Naive thymus-derived CD4-positive, alpha-beta T cell (primary cell): ENCODE results near the gene HIVEP3. TPM values are rescaled to one million over a fixed set of nuclear protein-coding genes. Genes with fewer than 3 reads are reported as not detected.

Experiments used
- ATAC-seq: fragments of 150-1000 bp; cut with Tn5 transposase; 2 replicates; pipeline ENCODE4 v1.10.0; 2021; ENCODE audit warnings: mild to moderate bottlenecking, moderate library complexity
- CTCF ChIA-PET: fragments of 350-600 bp; sonication (Branson Sonifier 250); formaldehyde crosslinking; loops from one replicate; lab custom pipeline; 2021; ENCODE audit warnings: antibody characterized with exemption; lab: Charles Lee
- POLR2A ChIA-PET: fragments of 350-600 bp; sonication (Branson Sonifier 250); formaldehyde crosslinking; loops from one replicate; lab custom pipeline; 2021; ENCODE audit warnings: antibody characterized with exemption, inconsistent platforms; lab: Charles Lee
- DNase-seq, 9 donors: peaks; one replicate each; pipeline versions ENCODE4 v3.0.0 to v3.0.0-alpha.2; 2020 to 2022; ENCODE audit warnings: mixed read lengths in 1 of 9
- H3K27ac ChIP-seq: one replicate; pipeline ENCODE4 v1.7.0; 2013; ENCODE audit warnings: mild to moderate bottlenecking, low read depth, low read length, moderate library complexity
- H3K27me3 ChIP-seq, 2 donors: one replicate each; pipeline ENCODE4 v1.7.0; 2013; ENCODE audit warnings: low read length in 2 of 2, mild to moderate bottlenecking in 2 of 2, moderate library complexity in 2 of 2; ENCODE audit not compliant: control insufficient read depth in 2 of 2, insufficient read depth in 2 of 2
- H3K36me3 ChIP-seq, 3 experiments: 1 replicate in 2 of 3; 2 replicates in 1 of 3; pipeline ENCODE4 v1.7.0; 2013; ENCODE audit warnings: low read length in 3 of 3, mild to moderate bottlenecking in 3 of 3, moderate library complexity in 1 of 3; ENCODE audit not compliant: insufficient read depth in 3 of 3, control insufficient read depth in 2 of 3
- H3K4me1 ChIP-seq, 2 donors: one replicate each; pipeline ENCODE4 v1.7.0; 2013; ENCODE audit warnings: low read length in 2 of 2, mild to moderate bottlenecking in 2 of 2, moderate library complexity in 1 of 2; ENCODE audit not compliant: control insufficient read depth in 2 of 2, insufficient read depth in 2 of 2
- H3K4me3 ChIP-seq: 2 replicates; pipeline ENCODE4 v1.7.0; 2013; ENCODE audit warnings: mild to moderate bottlenecking, low read length
- H3K9me3 ChIP-seq, 3 experiments: 1 replicate in 2 of 3; 2 replicates in 1 of 3; pipeline ENCODE4 v1.7.0; 2013; ENCODE audit warnings: low read length in 3 of 3; ENCODE audit not compliant: control insufficient read depth in 2 of 3
- H3K27ac Mint-ChIP-seq, 9 donors: one replicate each; pipeline ENCODE4 v1.8.0; 2020 to 2022; ENCODE audit warnings: mixed read lengths in 9 of 9, mild to moderate bottlenecking in 8 of 9, moderate library complexity in 5 of 9, inconsistent platforms in 2 of 9
- H3K27me3 Mint-ChIP-seq, 5 donors: one replicate each; pipeline ENCODE4 v1.8.0; 2021 to 2022; ENCODE audit warnings: mixed read lengths in 5 of 5, mild to moderate bottlenecking in 1 of 5
- H3K36me3 Mint-ChIP-seq, 5 donors: one replicate each; pipeline ENCODE4 v1.8.0; 2020 to 2022; ENCODE audit warnings: mixed read lengths in 5 of 5, mild to moderate bottlenecking in 3 of 5, inconsistent platforms in 1 of 5
- H3K4me1 Mint-ChIP-seq, 7 donors: one replicate each; pipeline ENCODE4 v1.8.0; 2020 to 2022; ENCODE audit warnings: mixed read lengths in 7 of 7, mild to moderate bottlenecking in 3 of 7, inconsistent platforms in 1 of 7
- H3K4me3 Mint-ChIP-seq, 10 donors: one replicate each; pipeline ENCODE4 v1.8.0; 2020 to 2022; ENCODE audit warnings: mild to moderate bottlenecking in 10 of 10, mixed read lengths in 10 of 10, moderate library complexity in 6 of 10, inconsistent platforms in 2 of 10
- H3K9me3 Mint-ChIP-seq, 11 donors: one replicate each; pipeline ENCODE4 v1.8.0; 2020 to 2022; ENCODE audit warnings: mixed read lengths in 11 of 11, mild to moderate bottlenecking in 4 of 11, inconsistent platforms in 1 of 11, moderate library complexity in 1 of 11
- intact Hi-C, 2 donors: fragments of 100-400 bp; cut with micrococcal nuclease; formaldehyde crosslinking; loops; one replicate each; pipeline ENCODE4 v1.15.1; 2023
- polyA plus RNA-seq, 2 donors: library from polyadenylated mRNA; unstranded; fragments of 300-500 nt; fragmentation: Illumina TruSeq; gene quantifications; one replicate each; pipeline ENCODE4 v1.2.3, GENCODE V29; 2021
- total RNA-seq, 6 experiments: library from RNA in 5 of 6; stranded (reverse) in 5 of 6; gene quantifications; 1 replicate in 5 of 6; 2 replicates in 1 of 6; pipeline ENCODE4 v1.2.3 and lab custom pipeline; 2021 to 2026

HIVEP3 gene
- total and polyA plus RNA-seq, 7 experiments from 2014 or later = 4.3 to 19.1 (median 7.0) TPM

GRCh38 chr1:41530411-41530810, 388.3 kb downstream of the HIVEP3 start:
- ChIA-PET POLR2A (no interaction called here), CTCF (no interaction called here)
- Mint-ChIP-seq H3K27me3 (no peaks in the 10 kb centered on the region), H3K9me3 (peaks cover 0 to 41% (median 0%) of the 10 kb centered on the region in 11 donors), H3K4me1 (peaks cover 0 to 11% (median 4%) of the 10 kb centered on the region in 7 donors), H3K27ac (peak overlapping the region in 1 of 9 donors; percentile 29), H3K4me3 (no peak overlapping the region), H3K36me3 (peaks cover 0 to 64% (median 0%) of the 10 kb centered on the region in 5 donors)
- Histone ChIP-seq H3K4me3 (no peak overlapping the region), H3K4me1 (no peaks in the 10 kb centered on the region), H3K27me3 (no peaks in the 10 kb centered on the region), H3K9me3 (no peaks in the 10 kb centered on the region), H3K36me3 (no peaks in the 10 kb centered on the region), H3K27ac (no peak overlapping the region)
- intact Hi-C loops = no loop called here
- DNase-seq (no peak), ATAC-seq (no peak)

GRCh38 chr1:41529621-41530395, 388.9 kb downstream of the HIVEP3 start:
- peaks cover 0 to 64% (median 0%) of the 10 kb centered on the region in 5 donors for H3K36me3 Mint-ChIP-seq
- peak overlapping the region in 1 of 9 donors; percentile 29 for H3K27ac Mint-ChIP-seq
- H3K9me3 Mint-ChIP-seq = peaks cover 0 to 41% (median 0%) of the 10 kb centered on the region in 11 donors
- H3K4me1 Mint-ChIP-seq = peaks cover 0 to 11% (median 4%) of the 10 kb centered on the region in 7 donors
- no peaks in the 10 kb centered on the region for H3K36me3 ChIP-seq
- no peak for DNase-seq
- intact Hi-C loops = no loop called here
- no peak for ATAC-seq
- H3K4me3 ChIP-seq = no peak overlapping the region
- H3K4me1 ChIP-seq = no peaks in the 10 kb centered on the region
- no peaks in the 10 kb centered on the region for H3K9me3 ChIP-seq
- H3K4me3 Mint-ChIP-seq = no peak overlapping the region
- H3K27me3 Mint-ChIP-seq = no peaks in the 10 kb centered on the region
- H3K27ac ChIP-seq = no peak overlapping the region
- POLR2A ChIA-PET = no interaction called here
- no peaks in the 10 kb centered on the region for H3K27me3 ChIP-seq
- CTCF ChIA-PET = no interaction called here

GRCh38 chr1:41528726-41529605, 389.8 kb downstream of the HIVEP3 start:
- POLR2A ChIA-PET = no interaction called here
- H3K36me3 ChIP-seq = no peaks in the 10 kb centered on the region
- no peak overlapping the region for H3K27ac ChIP-seq
- H3K27ac Mint-ChIP-seq = no peak overlapping the region
- H3K4me3 Mint-ChIP-seq = no peak overlapping the region
- H3K27me3 ChIP-seq = no peaks in the 10 kb centered on the region
- peaks cover 0 to 41% (median 0%) of the 10 kb centered on the region in 11 donors for H3K9me3 Mint-ChIP-seq
- CTCF ChIA-PET = no interaction called here
- ATAC-seq (no peak), DNase-seq (no peak)
- H3K9me3 ChIP-seq = no peaks in the 10 kb centered on the region
- no peak overlapping the region for H3K4me3 ChIP-seq
- H3K27me3 Mint-ChIP-seq = no peaks in the 10 kb centered on the region
- H3K4me1 Mint-ChIP-seq = peaks cover 0 to 11% (median 4%) of the 10 kb centered on the region in 7 donors
- peaks cover 0 to 59% (median 0%) of the 10 kb centered on the region in 5 donors for H3K36me3 Mint-ChIP-seq
- no peaks in the 10 kb centered on the region for H3K4me1 ChIP-seq
- intact Hi-C loops = no loop called here

GRCh38 chr1:41528106-41528505, 390.6 kb downstream of the HIVEP3 start:
- ATAC-seq (no peak), DNase-seq (no peak)
- H3K4me1 ChIP-seq = no peaks in the 10 kb centered on the region
- Mint-ChIP-seq H3K4me1 (peaks cover 0 to 11% (median 4%) of the 10 kb centered on the region in 7 donors), H3K27ac (no peak overlapping the region), H3K9me3 (peaks cover 0 to 41% (median 0%) of the 10 kb centered on the region in 11 donors), H3K27me3 (no peaks in the 10 kb centered on the region), H3K4me3 (no peak overlapping the region), H3K36me3 (peaks cover 0 to 50% (median 0%) of the 10 kb centered on the region in 5 donors)
- CTCF ChIA-PET = no interaction called here
- POLR2A ChIA-PET = no interaction called here
- intact Hi-C loops = no loop called here
- no peaks in the 10 kb centered on the region for H3K27me3 ChIP-seq
- no peak overlapping the region for H3K27ac ChIP-seq
- H3K36me3 ChIP-seq = no peaks in the 10 kb centered on the region
- H3K4me3 ChIP-seq = no peak overlapping the region
- H3K9me3 ChIP-seq = no peaks in the 10 kb centered on the region

DNA sequence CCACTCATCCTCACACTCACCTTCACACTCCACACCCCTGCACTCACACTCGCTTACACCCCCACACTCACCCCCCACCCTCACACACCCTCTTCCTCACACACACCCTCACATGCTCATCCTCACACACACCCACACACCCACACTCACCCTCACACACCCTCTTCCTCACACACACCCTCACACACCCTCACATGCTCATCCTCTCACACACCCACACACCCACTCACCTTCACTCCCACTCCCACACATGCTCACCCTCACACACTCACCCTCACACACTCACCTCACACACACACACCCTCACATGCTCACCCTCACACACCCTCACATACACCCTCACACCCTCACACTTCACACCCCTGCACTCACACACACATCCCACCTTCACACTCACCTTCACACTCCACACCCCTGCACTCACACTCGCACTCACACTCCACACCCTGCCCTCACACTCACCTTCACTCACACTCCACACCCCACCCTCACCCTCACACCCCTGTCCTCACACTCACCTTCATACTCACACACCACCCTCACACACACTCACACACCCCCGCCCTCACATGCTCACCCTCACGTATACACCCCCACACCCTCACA, 391.7 kb downstream of the HIVEP3 start:
- POLR2A ChIA-PET = no interaction called here
- intact Hi-C loops = no loop called here
- Histone ChIP-seq H3K9me3 (no peaks in the 10 kb centered on the region), H3K27me3 (no peaks in the 10 kb centered on the region), H3K36me3 (no peaks in the 10 kb centered on the region), H3K27ac (no peak overlapping the region), H3K4me1 (no peaks in the 10 kb centered on the region), H3K4me3 (no peak overlapping the region)
- Mint-ChIP-seq H3K27me3 (no peaks in the 10 kb centered on the region), H3K4me1 (peaks cover 0 to 11% (median 4%) of the 10 kb centered on the region in 7 donors), H3K36me3 (peaks cover 0 to 45% (median 3%) of the 10 kb centered on the region in 5 donors), H3K9me3 (peaks cover 0 to 39% (median 0%) of the 10 kb centered on the region in 11 donors), H3K27ac (peak overlapping the region in 1 of 9 donors; percentile 15), H3K4me3 (no peak overlapping the region)
- DNase-seq (no peak), ATAC-seq (no peak)
- CTCF ChIA-PET = no interaction called here

GRCh38 chr1:41525891-41526587, 392.7 kb downstream of the HIVEP3 start:
- H3K27me3 Mint-ChIP-seq = no peaks in the 10 kb centered on the region
- no peak overlapping the region for H3K27ac Mint-ChIP-seq
- peaks cover 0 to 5% (median 3%) of the 10 kb centered on the region in 7 donors for H3K4me1 Mint-ChIP-seq
- CTCF ChIA-PET = no interaction called here
- ATAC-seq = no peak
- Histone ChIP-seq H3K4me3 (no peak overlapping the region), H3K27me3 (no peaks in the 10 kb centered on the region), H3K9me3 (no peaks in the 10 kb centered on the region), H3K36me3 (no peaks in the 10 kb centered on the region), H3K4me1 (no peaks in the 10 kb centered on the region), H3K27ac (no peak overlapping the region)
- DNase-seq = no peak
- intact Hi-C loops = no loop called here
- H3K4me3 Mint-ChIP-seq = no peak overlapping the region
- POLR2A ChIA-PET = no interaction called here
- peaks cover 0 to 34% (median 0%) of the 10 kb centered on the region in 11 donors for H3K9me3 Mint-ChIP-seq
- peaks cover 0 to 36% (median 4%) of the 10 kb centered on the region in 5 donors for H3K36me3 Mint-ChIP-seq
